Endothelial cell of umbilical vein (primary cell): ENCODE results near the gene CACNB1. TPM values are rescaled to one million over a fixed set of nuclear protein-coding genes. Genes with fewer than 3 reads are reported as not detected.
"Not testable (repeated sequence)": the region's sequence is repeated elsewhere in the genome, so short reads cannot be mapped to it uniquely, and the experiment has no call there.

Experiments
- BruUV-seq: library from RNA; stranded (reverse); fragments of 400-500 nt; replicated peaks from 2 replicates; lab custom pipeline; 2021; lab: Mats Ljungman, UMichigan
- CTCF ChIA-PET: fragments of 300-600, 350-600 bp; sonication (Branson Sonifier 250); formaldehyde crosslinking; loops from one replicate; lab custom pipeline; 2021; ENCODE audit warnings: antibody characterized with exemption, inconsistent platforms; lab: Charles Lee
- POLR2A ChIA-PET: fragments of 300-600, 350-600 bp; sonication (Branson Sonifier 250); formaldehyde crosslinking; loops from one replicate; lab custom pipeline; 2021; ENCODE audit warnings: antibody characterized with exemption, inconsistent platforms; lab: Charles Lee
- DNase-seq: peaks from one replicate; pipeline ENCODE4 v3.0.0-alpha.2; 2011; ENCODE audit warnings: low read depth, low spot score
- FAIRE-seq: peaks from 2 replicates; lab custom pipeline; 2011; peaks lifted over from hg19 to GRCh38; lab: Jason Lieb, UNC
- H2AFZ ChIP-seq: 2 replicates; pipeline ENCODE4 v1.6.0; 2012; ENCODE audit warnings: low read depth, low read length, control low read depth, inconsistent platforms
- H3K27ac ChIP-seq: 2 replicates; pipeline ENCODE4 v1.5.1; 2011; ENCODE audit warnings: low read depth, mild to moderate bottlenecking, control low read depth, low read length, moderate library complexity; ENCODE audit not compliant: insufficient read depth
- H3K27me3 ChIP-seq, 2 experiments: 2 replicates each; pipeline versions ENCODE4 v1.6.0 to v1.6.1; 2011; ENCODE audit warnings: low read length in 2 of 2, mixed read lengths in 1 of 2; ENCODE audit not compliant: control insufficient read depth in 2 of 2, insufficient read depth in 2 of 2
- H3K36me3 ChIP-seq, 2 experiments: 2 replicates in 1 of 2; 3 replicates in 1 of 2; pipeline ENCODE4 v1.5.1; 2011; ENCODE audit warnings: low read length in 2 of 2, mild to moderate bottlenecking in 1 of 2, moderate library complexity in 1 of 2; ENCODE audit not compliant: control insufficient read depth in 2 of 2, insufficient read depth in 2 of 2; ENCODE audit errors: extremely low read depth in 1 of 2
- H3K4me1 ChIP-seq: 3 replicates; pipeline ENCODE4 v1.5.1; 2011; ENCODE audit warnings: mild to moderate bottlenecking, low read length; ENCODE audit not compliant: control insufficient read depth, insufficient read depth; ENCODE audit errors: extremely low read depth
- H3K4me2 ChIP-seq: 2 replicates; pipeline ENCODE4 v1.6.1; 2011; ENCODE audit warnings: low read length, control low read depth, mixed read lengths; ENCODE audit not compliant: insufficient read depth
- H3K4me3 ChIP-seq, 3 experiments: fragments of 200-600 bp in 1 of 3; sonication (generic), shearing (Covaris generic) in 1 of 3; replicated peaks in 1 of 3; 2 replicates each; pipeline ENCODE4 v1.5.1; 2011 to 2016; ENCODE audit warnings: control low read depth in 3 of 3, low read length in 3 of 3, mild to moderate bottlenecking in 2 of 3, inconsistent platforms in 1 of 3, low read depth in 1 of 3, moderate library complexity in 1 of 3; ENCODE audit not compliant: insufficient read depth in 1 of 3
- H3K79me2 ChIP-seq: 2 replicates; pipeline ENCODE4 v1.6.0; 2012; ENCODE audit warnings: low read length, inconsistent platforms; ENCODE audit not compliant: control insufficient read depth, insufficient read depth
- H3K9ac ChIP-seq: replicated peaks from 2 replicates; pipeline ENCODE3; 2011; ENCODE audit warnings: low read length, control low read depth; ENCODE audit not compliant: insufficient read depth; ENCODE audit errors: extremely low read depth
- H3K9me1 ChIP-seq: replicated peaks from 3 replicates; pipeline ENCODE4 v1.6.0; 2011; ENCODE audit warnings: mild to moderate bottlenecking, low read length; ENCODE audit not compliant: control insufficient read depth, insufficient read depth; ENCODE audit errors: extremely low read depth
- H3K9me3 ChIP-seq: replicated peaks from 2 replicates; pipeline ENCODE4 v1.5.1; 2012; ENCODE audit warnings: low read length, inconsistent platforms; ENCODE audit not compliant: control insufficient read depth, insufficient read depth
- H4K20me1 ChIP-seq: replicated peaks from 2 replicates; pipeline ENCODE3; 2011; ENCODE audit warnings: mild to moderate bottlenecking, low read length; ENCODE audit not compliant: control insufficient read depth, insufficient read depth; ENCODE audit errors: extremely low read depth
- EZH2 ChIP-seq: IDR thresholded peaks from 2 replicates; pipeline ENCODE4 v1.6.1; 2012; ENCODE audit warnings: borderline replicate concordance, low read depth, mild to moderate bottlenecking, moderate library complexity, low read length, inconsistent platforms; ENCODE audit not compliant: severe bottlenecking
- GATA2 ChIP-seq: IDR thresholded peaks from 2 replicates; pipeline ENCODE4 v1.7.0; 2011; ENCODE audit warnings: low read depth, mild to moderate bottlenecking, moderate library complexity, mixed read lengths, low read length; ENCODE audit not compliant: insufficient read length, insufficient read depth
- MYC ChIP-seq: IDR thresholded peaks from one replicate; pipeline ENCODE4 v1.6.1; 2011; ENCODE audit warnings: mild to moderate bottlenecking, low read depth, low read length
- dilution Hi-C: fragments of 300-500 bp; cut with MboI; formaldehyde crosslinking; loops from one replicate; pipeline ENCODE4 v1.15.0; 2019; ENCODE audit warnings: low sequenced_read_pairs; ENCODE audit not compliant: extremely low pct_ligation_motif_present
- intact Hi-C: fragments of 100-400 bp; cut with micrococcal nuclease; formaldehyde crosslinking; loops from one replicate; pipeline ENCODE4 v1.10.0; 2022
- polyA plus RNA-seq, 4 experiments: library from polyadenylated mRNA; depleted of rRNA in 3 of 4; stranded (reverse) in 3 of 4; unstranded in 1 of 4; fragments of >200 nt; gene quantifications; 2 replicates each; pipeline versions ENCODE4 v1.2.1 to v1.2.3, GENCODE V29; 2011 to 2012; ENCODE audit warnings: missing spikeins in 1 of 4
- total RNA-seq: library from RNA; stranded (reverse); gene quantifications from 2 replicates; pipeline ENCODE4 v1.2.3, GENCODE V29; 2021
- TF ChIP-seq, protein P1 (sequence below), 2 donors: IDR thresholded peaks; 1 replicate in 1 of 2; 2 replicates in 1 of 2; pipeline ENCODE4 v1.5.1; 2011; ENCODE audit warnings: low read length in 2 of 2, mild to moderate bottlenecking in 2 of 2, moderate library complexity in 2 of 2, control low read depth in 1 of 2, inconsistent platforms in 1 of 2, low read depth in 1 of 2; ENCODE audit not compliant: insufficient read depth in 1 of 2; ENCODE audit errors: extremely low read depth in 1 of 2
- TF ChIP-seq, protein P2 (sequence below): IDR thresholded peaks from 2 replicates; pipeline ENCODE4 v1.6.1; 2011; ENCODE audit not compliant: insufficient read depth, insufficient read length

CACNB1 gene
- total and polyA plus RNA-seq, 2 donors (not counting 3 experiments of a cell fraction or from before 2014, with no cell fraction given), result 4.7 to 12.3 TPM

DNA sequence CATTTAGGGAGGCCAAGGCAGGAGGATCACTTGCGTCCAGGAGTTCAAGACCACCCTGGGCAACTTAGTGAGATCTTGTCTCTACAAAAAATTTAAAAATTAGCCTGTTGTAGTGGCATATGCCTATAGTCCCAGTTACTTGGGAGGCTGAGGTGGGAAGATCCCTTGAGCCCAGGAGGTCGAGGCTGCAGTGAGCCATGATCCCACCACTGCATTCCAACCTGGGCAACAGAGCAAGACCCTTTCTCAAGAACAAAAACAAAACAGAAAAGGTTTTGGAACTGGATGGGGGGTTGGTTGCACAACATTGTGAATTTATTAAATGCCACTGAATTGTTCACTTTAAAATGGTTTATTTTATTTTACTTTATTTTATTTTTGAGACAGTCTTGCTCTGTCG is 67.3 kb downstream of the CACNB1 start:
- Histone ChIP-seq H3K4me1 (no peaks in the 10 kb centered on the region), H3K4me2 (no peak overlapping the region), H3K9me3 (no peaks in the 10 kb centered on the region), H3K27me3 (peaks cover 0 to 2% of the 10 kb centered on the region in 2 experiments), H3K4me3 (no peak overlapping the region), H3K27ac (no peak overlapping the region), H3K9ac (no peak overlapping the region), H3K9me1 (no peaks in the 10 kb centered on the region), H3K36me3 (no peaks in the 10 kb centered on the region), H4K20me1 (no peaks in the 10 kb centered on the region), H2AFZ (no peak overlapping the region), H3K79me2 (no peaks in the 10 kb centered on the region)
- intact Hi-C loops (no loop called here), dilution Hi-C loops (no loop called here)
- DNase-seq (no peak), FAIRE-seq (no peak)
- POLR2A ChIA-PET, result no interaction called here
- CTCF ChIA-PET, result no interaction called here
- TF ChIP-seq, protein P1, sequence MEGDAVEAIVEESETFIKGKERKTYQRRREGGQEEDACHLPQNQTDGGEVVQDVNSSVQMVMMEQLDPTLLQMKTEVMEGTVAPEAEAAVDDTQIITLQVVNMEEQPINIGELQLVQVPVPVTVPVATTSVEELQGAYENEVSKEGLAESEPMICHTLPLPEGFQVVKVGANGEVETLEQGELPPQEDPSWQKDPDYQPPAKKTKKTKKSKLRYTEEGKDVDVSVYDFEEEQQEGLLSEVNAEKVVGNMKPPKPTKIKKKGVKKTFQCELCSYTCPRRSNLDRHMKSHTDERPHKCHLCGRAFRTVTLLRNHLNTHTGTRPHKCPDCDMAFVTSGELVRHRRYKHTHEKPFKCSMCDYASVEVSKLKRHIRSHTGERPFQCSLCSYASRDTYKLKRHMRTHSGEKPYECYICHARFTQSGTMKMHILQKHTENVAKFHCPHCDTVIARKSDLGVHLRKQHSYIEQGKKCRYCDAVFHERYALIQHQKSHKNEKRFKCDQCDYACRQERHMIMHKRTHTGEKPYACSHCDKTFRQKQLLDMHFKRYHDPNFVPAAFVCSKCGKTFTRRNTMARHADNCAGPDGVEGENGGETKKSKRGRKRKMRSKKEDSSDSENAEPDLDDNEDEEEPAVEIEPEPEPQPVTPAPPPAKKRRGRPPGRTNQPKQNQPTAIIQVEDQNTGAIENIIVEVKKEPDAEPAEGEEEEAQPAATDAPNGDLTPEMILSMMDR (IDR thresholded peaks at IDR 0.05; ENCODE audit: extremely low read depth in 1 of 2, insufficient read depth in 1 of 2, low read depth in 1 of 2, low read length in 2 of 2), result no peak
- no peak for TF ChIP-seq EZH2
- TF ChIP-seq GATA2, result no peak
- TF ChIP-seq, protein P2, sequence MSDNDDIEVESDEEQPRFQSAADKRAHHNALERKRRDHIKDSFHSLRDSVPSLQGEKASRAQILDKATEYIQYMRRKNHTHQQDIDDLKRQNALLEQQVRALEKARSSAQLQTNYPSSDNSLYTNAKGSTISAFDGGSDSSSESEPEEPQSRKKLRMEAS, result no peak
- no peak for TF ChIP-seq MYC
- no TSS peak for BruUV-seq

DNA sequence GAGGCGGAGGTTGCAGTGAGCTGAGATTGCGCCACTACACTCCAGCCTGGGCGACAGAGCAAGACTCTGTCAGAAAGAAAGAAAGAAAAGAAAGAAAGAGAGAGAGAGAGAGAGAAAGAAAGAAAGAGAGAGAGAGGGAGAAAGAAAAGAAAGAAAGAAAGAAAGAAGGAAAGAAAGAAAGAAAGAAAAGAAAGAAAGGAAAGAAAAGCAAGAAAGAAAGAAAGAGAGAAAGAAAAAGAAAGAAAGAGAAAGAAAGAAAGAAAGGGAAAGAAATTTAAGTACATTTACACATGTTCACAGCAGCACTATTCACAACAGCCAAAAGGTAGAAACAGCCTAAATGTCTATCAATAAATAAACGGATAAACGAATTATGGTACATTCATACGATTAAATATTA is 67.9 kb downstream of the CACNB1 start:
- H3K9ac ChIP-seq, intact Hi-C loops, H3K36me3 ChIP-seq, H3K27ac ChIP-seq, H3K4me2 ChIP-seq, CTCF ChIA-PET, DNase-seq, H4K20me1 ChIP-seq, H3K79me2 ChIP-seq, H3K9me3 ChIP-seq, H3K4me1 ChIP-seq, POLR2A ChIA-PET, BruUV-seq, dilution Hi-C loops, H3K27me3 ChIP-seq, FAIRE-seq, H2AFZ ChIP-seq, H3K9me1 ChIP-seq, H3K4me3 ChIP-seq: not testable (repeated sequence)
